GM21360 (cell line): ENCODE results near the gene ITGA5.

ENCODE experiments used
- ATAC-seq: cut with Tn5 transposase; IDR thresholded peaks from one replicate; pipeline ENCODE4 v1.9.1; 2021; ENCODE audit warnings: mild to moderate bottlenecking, moderate library complexity; ENCODE audit not compliant: unreplicated experiment

Gene ITGA5

GRCh38 chr12:54412786-54413185 is 6.3 kb downstream of the ITGA5 start:
- no peak for ATAC-seq

GRCh38 chr12:54412348-54412747 is 6.7 kb downstream of the ITGA5 start:
- no peak for ATAC-seq

GRCh38 chr12:54411391-54412241 is 7.5 kb downstream of the ITGA5 start:
- ATAC-seq: no peak

- ATAC-seq: no peak
Observed at GRCh38 chr12:54409267-54409666, 9.8 kb downstream of the ITGA5 start.

GRCh38 chr12:54407183-54407905 is 11.7 kb downstream of the ITGA5 start:
- ATAC-seq: no peak

- no peak for ATAC-seq
Observed at GRCh38 chr12:54405573-54405972, 13.5 kb downstream of the ITGA5 start.

- no peak for ATAC-seq
Observed at GRCh38 chr12:54405106-54405505, 14.0 kb downstream of the ITGA5 start.

GRCh38 chr12:54404061-54405004 is 14.7 kb downstream of the ITGA5 start:
- ATAC-seq: no peak

GRCh38 chr12:54401119-54401518 is 17.9 kb downstream of the ITGA5 start:
- ATAC-seq: no peak

- no peak for ATAC-seq
Observed at GRCh38 chr12:54398995-54399793, 19.9 kb downstream of the ITGA5 start.

- no peak for ATAC-seq
Observed at GRCh38 chr12:54398218-54398617, 20.8 kb downstream of the ITGA5 start.

GRCh38 chr12:54397157-54397556 is 21.9 kb downstream of the ITGA5 start:
- ATAC-seq: no peak

- no peak for ATAC-seq
Observed at GRCh38 chr12:54395545-54395944, 23.5 kb downstream of the ITGA5 start.

- no peak for ATAC-seq
Observed at GRCh38 chr12:54394986-54395385, 24.1 kb downstream of the ITGA5 start.

GRCh38 chr12:54394281-54394719 is 24.8 kb downstream of the ITGA5 start:
- ATAC-seq: no peak

- no peak for ATAC-seq
Observed at GRCh38 chr12:54393743-54394142, 25.3 kb downstream of the ITGA5 start.

GRCh38 chr12:54393207-54393609 is 25.9 kb downstream of the ITGA5 start:
- ATAC-seq: no peak

- no peak for ATAC-seq
Observed at GRCh38 chr12:54392485-54393206, 26.4 kb downstream of the ITGA5 start.
